ENCODE data around the gene P4HA1. TPM values are rescaled to one million over a fixed set of nuclear protein-coding genes. Genes with fewer than 3 reads are reported as not detected.

Gene P4HA1
- total RNA-seq (10 to 100 TPM; 44.4 to 67.3 (median 51.5) TPM), polyA plus RNA-seq (10 to 100 TPM; 17.3 to 20.8 TPM)
- long read RNA-seq, donor 1, transcript P4HA1-203 (15 exons, 2,727 nt): minor isoform, 28 of 83 reads
- long read RNA-seq, donor 1, transcript P4HA1-202 (15 exons, 2,727 nt): major isoform, 36 of 83 reads
- long read RNA-seq, donor 1, partial matches to known transcripts: 7 of 83 reads
- long read RNA-seq, donor 1, other reads (novel, unspliced or antisense): 12 of 83 reads
- long read RNA-seq, donor 2, transcript P4HA1-202 (15 exons, 2,727 nt): major isoform, 69 of 140 reads
- long read RNA-seq, donor 2, transcript P4HA1-203 (15 exons, 2,727 nt): minor isoform, 48 of 140 reads
- long read RNA-seq, donor 2, partial matches to known transcripts: 6 of 140 reads
- long read RNA-seq, donor 2, other reads (novel, unspliced or antisense): 17 of 140 reads
- long read RNA-seq, donor 3, transcript P4HA1-203 (15 exons, 2,727 nt): minor isoform, 62 of 181 reads
- long read RNA-seq, donor 3, transcript P4HA1-202 (15 exons, 2,727 nt): major isoform, 83 of 181 reads
- long read RNA-seq, donor 3, partial matches to known transcripts: 17 of 181 reads
- long read RNA-seq, donor 3, other reads (novel, unspliced or antisense): 19 of 181 reads

DNA sequence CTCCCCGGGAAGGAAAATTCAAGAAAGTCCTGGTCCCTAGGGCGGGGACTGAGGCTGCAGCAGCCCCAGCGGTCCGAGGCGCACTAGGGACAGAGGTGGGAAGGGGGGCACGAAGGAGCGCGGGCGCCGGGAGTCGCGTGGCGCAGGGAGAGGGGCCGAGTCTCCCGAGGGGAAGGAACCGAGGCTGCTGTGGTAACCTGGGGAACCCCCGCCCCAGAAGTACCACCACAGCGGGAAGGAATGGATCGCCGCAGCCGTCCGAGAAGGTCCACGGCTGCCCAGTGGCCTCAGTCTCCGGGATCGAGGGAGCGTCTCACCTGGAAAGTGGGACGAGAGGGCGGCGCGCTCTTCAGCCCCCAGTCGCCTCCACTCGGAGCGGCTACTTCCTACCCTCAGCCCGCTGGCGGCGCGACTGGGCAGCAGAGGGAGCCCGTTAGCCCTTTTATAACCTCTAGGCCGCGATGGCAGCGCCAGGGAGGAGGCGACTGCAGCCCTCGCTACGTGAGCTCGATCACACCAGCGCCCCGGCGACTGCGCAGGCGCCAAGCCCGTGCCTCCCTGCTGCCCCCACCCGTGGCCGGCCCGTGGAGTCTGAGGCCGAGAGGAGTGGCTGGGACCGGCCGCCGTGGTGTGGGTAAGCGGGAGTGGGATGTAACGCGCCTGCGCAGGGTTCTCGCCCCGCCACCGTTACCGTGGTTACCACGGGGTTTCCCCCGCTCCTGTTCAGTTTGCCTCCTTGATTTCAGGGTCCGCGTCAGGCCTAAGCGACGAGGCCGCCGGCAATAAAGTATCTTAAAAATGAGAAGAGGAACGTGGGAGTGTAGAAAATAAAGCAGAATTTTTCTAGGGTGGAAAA, at the start of gene P4HA1:
TSS of gene P4HA1 (minus strand) at position 418 of the 856 bp plus-strand sequence. CDS start 21,983 bp downstream, outside the sequence.
- intact Hi-C loops (cut with DNase I): loop anchor here in 9 of 10 donors (1.0 to 10.0 kb wide), 7 partner anchors 14 to 68 kb away; partner anchors contain the start of genes NUDT13 (in 3 of the 9), ECD (in 1 of the 9) and FAM149B1 (in 1 of the 9)

DNA sequence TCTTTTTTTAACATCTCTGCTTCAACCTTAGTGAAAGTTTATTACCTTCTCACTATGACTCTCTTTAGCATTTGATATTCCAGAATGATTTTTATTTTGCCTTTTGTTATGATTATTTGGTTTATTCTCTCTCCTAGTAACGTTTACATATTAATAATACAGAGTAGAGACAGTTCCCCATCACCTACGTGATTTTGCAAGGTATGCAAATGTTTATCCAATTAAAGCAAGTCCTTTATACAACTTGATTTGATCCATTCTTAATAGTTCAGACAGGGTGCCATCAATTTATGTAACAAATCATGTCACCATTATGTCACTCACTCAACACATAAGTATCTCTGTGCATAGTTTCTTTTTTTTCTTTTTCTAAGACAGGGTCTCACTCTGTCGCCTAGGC, 44.9 kb upstream of the P4HA1 start:
- H3K27me3 ChIP-seq: no peaks in the 10 kb centered on the region
- no peaks in the 10 kb centered on the region for H3K9me3 ChIP-seq
- intact Hi-C loops (cut with DNase I): no loop called here
- ATAC-seq (no peak), DNase-seq (no peak)
- WGBS, 2 donors: 91% methylated on average over 3 of the region's 3 CpGs
- no peak overlapping the region for H3K4me3 ChIP-seq
- H3K4me1 ChIP-seq: no peaks in the 10 kb centered on the region
- H3K27ac ChIP-seq: no peak overlapping the region
- peaks cover 0 to 100% (median 97%) of the 10 kb centered on the region in 9 donors for H3K36me3 ChIP-seq
- TF ChIP-seq, protein P1, sequence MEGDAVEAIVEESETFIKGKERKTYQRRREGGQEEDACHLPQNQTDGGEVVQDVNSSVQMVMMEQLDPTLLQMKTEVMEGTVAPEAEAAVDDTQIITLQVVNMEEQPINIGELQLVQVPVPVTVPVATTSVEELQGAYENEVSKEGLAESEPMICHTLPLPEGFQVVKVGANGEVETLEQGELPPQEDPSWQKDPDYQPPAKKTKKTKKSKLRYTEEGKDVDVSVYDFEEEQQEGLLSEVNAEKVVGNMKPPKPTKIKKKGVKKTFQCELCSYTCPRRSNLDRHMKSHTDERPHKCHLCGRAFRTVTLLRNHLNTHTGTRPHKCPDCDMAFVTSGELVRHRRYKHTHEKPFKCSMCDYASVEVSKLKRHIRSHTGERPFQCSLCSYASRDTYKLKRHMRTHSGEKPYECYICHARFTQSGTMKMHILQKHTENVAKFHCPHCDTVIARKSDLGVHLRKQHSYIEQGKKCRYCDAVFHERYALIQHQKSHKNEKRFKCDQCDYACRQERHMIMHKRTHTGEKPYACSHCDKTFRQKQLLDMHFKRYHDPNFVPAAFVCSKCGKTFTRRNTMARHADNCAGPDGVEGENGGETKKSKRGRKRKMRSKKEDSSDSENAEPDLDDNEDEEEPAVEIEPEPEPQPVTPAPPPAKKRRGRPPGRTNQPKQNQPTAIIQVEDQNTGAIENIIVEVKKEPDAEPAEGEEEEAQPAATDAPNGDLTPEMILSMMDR (IDR thresholded peaks at IDR 0.05): no peak

More for the DNA sequence above, at the start of gene P4HA1:
- peak within 1 kb of the TSS; percentile 76 to 92 (median 85) for H3K4me3 ChIP-seq
- no peaks in the 10 kb centered on the region for H3K27me3 ChIP-seq
- H3K27ac ChIP-seq: peak within 1 kb of the TSS; percentile 94 to 99 (median 96)
- peak; percentile 97 to 98 (median 98) for ATAC-seq
- peak; percentile 99 to 100 for DNase-seq
- TF ChIP-seq, protein P1 (IDR thresholded peaks at IDR 0.05): peak; percentile 33 to 92 (median 69)
- H3K9me3 ChIP-seq: no peaks in the 10 kb centered on the region
- WGBS, 2 donors: 0% methylated on average over 75 of the region's 75 CpGs
- H3K36me3 ChIP-seq: peaks cover 0 to 21% (median 0%) of the 10 kb centered on the region in 9 donors
- peaks cover 0 to 51% (median 38%) of the 10 kb centered on the region in 9 donors for H3K4me1 ChIP-seq

DNA sequence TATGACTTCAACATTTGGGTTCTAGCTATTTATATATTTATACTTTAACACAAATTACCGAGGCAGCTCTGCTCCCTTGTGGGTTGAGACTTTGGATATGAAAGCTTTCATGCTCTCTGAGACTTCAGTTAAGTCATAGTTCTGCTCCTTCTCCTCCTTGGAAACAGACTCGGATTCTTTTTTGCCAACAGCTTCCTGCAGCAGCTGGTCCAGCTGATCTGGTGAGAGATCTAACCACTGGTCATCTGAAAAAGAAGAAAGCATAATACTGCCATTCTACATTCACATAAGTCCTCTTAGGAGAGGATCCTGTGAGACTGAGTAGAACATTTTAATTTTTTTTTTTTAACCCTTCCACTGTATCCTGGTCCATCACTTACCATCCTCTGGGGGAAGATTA, 42.6 kb upstream of the P4HA1 start:
- Histone ChIP-seq H3K4me3 (no peak overlapping the region), H3K9me3 (no peaks in the 10 kb centered on the region), H3K27me3 (no peaks in the 10 kb centered on the region), H3K4me1 (no peaks in the 10 kb centered on the region), H3K36me3 (peaks cover 0 to 100% (median 90%) of the 10 kb centered on the region in 9 donors), H3K27ac (no peak overlapping the region)
- ATAC-seq: no peak
- 32 to 61% methylated on average over 2 of the region's 2 CpGs for WGBS, 2 donors
- intact Hi-C loops (cut with DNase I): loop anchor here in 1 of 10 donors (10.0 kb wide), 1 partner anchor 104 kb away; no protein-coding TSS in a partner anchor
- DNase-seq: no peak
- TF ChIP-seq, protein P1 (IDR thresholded peaks at IDR 0.05): no peak

All from heart right ventricle (tissue), 16 donors.